HL-60/S4 treated with retinoic acid at 250 ng/mL for 4 days and 3 days (cell line): ENCODE data around the gene GPR3.

Experiments
- in situ Hi-C: fragments of 300-500 bp; cut with MboI; formaldehyde crosslinking; loops from 2 replicates; pipeline ENCODE4 v1.7.0; 2022; ENCODE audit warnings: low sequenced_read_pairs

Gene GPR3

DNA sequence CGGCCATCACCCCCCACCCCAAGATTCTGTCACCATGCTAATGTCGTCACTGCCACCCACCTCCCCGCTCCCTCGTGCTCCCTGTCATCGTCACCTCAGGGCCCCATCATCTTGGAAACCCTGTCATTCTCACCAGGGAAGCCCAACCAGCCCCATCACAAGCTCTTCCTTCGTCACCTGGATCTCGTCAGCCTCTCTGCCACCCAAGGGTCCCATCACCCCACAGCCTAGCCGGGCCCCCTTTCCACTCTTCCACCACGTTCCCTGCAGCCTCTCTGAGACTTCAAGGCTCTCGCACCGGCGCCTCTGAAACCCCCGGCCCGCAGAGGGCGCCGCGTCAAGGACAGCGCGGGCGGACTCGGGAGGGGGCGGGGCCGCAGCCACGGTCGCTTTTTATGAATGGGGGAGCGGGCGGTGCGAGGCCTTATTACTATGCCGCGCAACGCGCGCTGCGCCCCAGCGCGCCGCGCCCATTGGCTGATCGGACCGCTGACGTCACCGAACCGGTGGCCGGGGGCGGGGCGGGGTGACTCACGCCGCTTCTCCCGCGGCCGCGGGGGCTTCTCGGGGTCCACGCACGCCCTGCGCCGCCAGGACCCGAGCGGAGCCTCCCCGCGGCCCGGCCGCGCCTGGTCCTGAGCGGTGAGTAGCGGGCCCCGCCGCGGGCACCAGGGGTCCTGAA, at the start of gene GPR3:
TSS of gene GPR3 (plus strand) at position 527 of the 682 bp plus-strand sequence. CDS start 1,177 bp downstream, outside the sequence.
- in situ Hi-C loops: loop anchor here (10.0 kb wide), 3 partner anchors 87 to 273 kb away; partner anchors contain the start of gene AHDC1

- in situ Hi-C loops: no loop called here
Observed at GRCh38 chr1:27342778-27343638, 49.4 kb upstream of the GPR3 start.

GRCh38 chr1:27343639-27344025, 48.8 kb upstream of the GPR3 start:
- in situ Hi-C loops: no loop called here

DNA sequence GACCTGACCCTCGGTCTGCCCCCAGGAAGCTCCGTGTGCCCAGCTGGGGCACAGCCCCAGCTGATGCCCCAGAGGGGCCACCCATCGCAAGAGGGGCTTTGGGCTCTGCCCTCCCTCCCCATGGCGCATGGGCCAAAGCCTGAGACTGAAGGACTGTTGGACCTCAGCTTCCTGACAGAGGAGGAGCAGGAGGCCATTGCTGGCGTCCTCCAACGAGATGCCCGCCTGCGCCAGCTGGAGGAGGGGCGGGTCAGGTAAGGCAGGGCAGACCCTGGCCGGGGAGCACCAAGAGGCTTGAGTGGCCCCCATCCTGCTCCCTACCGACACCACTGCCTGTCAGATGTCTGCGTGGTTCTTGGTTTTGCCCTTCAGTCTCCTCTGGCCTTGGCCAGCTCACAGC, 47.1 kb upstream of the GPR3 start:
- in situ Hi-C loops: no loop called here

DNA sequence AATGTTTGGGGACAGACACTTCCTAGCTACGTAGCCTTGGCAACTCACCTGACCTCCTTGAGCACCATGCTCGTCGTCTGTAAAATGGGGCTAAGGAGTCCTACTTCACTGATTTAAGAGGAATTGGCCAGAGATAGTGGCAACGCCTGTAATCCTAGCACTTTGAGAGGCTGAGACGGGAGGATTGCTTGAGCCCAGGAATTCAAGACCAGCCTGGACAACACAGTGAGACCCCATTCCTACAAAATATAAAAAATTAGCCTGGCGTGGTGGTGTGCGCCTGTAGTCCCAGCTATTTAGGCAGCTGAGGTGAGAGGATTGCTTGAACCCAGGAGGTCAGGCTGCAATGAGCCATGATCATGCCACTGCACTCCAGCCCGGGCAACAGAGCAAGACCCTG, 46.1 kb upstream of the GPR3 start:
- in situ Hi-C loops: no loop called here

DNA sequence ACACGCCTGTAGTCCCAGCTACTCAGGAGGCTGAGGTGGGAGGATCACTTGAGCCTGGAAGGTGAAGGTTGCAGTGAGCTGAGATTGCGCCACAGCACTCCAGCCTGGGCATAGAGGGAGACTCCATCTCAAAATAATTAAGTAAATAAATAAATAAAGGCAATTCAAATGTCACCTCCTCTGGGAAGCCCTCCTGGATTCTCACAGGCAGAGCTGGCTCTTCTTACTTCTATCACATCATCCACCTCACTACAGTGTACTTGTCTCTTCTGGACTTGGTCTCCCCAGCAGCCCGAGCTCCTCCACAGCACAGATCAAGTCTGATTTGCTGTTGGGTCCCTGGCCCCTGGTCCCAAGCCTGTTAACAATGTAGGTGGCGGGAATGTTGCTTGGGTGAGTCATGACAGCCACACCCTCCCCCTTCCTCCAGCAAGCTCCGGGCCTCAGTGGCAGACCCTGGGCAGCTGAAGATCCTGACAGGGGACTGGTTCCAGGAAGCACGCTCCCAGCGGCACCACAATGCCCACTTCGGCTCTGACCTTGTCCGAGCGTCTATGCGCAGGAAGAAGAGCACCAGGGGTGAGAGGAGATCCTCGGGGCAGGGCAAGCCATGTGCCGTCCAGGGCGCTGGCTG, 45.3 kb upstream of the GPR3 start:
- in situ Hi-C loops: no loop called here

- in situ Hi-C loops: no loop called here
Observed at GRCh38 chr1:27348861-27349783, 43.3 kb upstream of the GPR3 start.

GRCh38 chr1:27349784-27350662, 42.4 kb upstream of the GPR3 start:
- in situ Hi-C loops: no loop called here

- in situ Hi-C loops: no loop called here
Observed at GRCh38 chr1:27350663-27351540, 41.5 kb upstream of the GPR3 start.

- in situ Hi-C loops: no loop called here
Observed at GRCh38 chr1:27351541-27352107, 40.8 kb upstream of the GPR3 start.

DNA sequence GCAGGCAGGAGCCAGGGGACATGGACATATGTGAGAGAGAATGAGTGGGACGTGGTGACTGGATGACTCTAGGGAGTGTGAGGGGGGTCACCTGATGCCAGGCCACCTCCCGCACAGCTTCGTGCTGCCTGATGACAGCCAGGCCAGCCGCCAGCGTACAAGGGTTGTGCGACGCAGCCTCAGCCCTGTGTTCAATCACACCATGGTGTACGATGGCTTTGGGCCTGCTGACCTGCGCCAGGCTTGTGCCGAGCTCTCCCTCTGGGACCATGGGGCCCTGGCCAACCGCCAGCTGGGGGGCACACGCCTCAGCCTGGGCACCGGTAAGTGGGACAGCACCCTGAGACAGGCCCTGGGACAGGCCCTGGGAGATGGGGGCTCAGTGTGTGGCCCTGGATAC, 39.3 kb upstream of the GPR3 start:
- in situ Hi-C loops: no loop called here

DNA sequence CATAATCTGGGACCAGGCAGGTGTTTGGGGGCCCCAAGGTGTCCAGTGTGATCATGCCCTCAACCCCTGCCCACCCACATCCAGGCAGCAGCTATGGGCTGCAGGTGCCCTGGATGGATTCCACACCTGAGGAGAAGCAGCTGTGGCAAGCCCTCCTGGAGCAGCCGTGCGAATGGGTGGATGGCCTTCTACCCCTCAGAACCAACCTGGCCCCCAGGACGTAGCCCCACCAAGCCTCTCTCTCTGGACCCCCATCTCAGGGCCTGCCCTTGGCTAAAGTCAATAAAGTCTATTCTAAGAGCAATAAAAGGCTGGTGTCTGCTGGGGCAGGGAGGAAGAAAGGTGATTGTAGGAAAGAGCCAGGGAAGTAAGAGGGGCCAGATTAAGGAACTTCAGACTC, 38.8 kb upstream of the GPR3 start:
- in situ Hi-C loops: no loop called here

- in situ Hi-C loops: no loop called here
Observed at GRCh38 chr1:27355683-27356082, 36.7 kb upstream of the GPR3 start.

- in situ Hi-C loops: no loop called here
Observed at GRCh38 chr1:27356277-27356618, 36.2 kb upstream of the GPR3 start.

- in situ Hi-C loops: no loop called here
Observed at GRCh38 chr1:27356619-27357280, 35.7 kb upstream of the GPR3 start.

DNA sequence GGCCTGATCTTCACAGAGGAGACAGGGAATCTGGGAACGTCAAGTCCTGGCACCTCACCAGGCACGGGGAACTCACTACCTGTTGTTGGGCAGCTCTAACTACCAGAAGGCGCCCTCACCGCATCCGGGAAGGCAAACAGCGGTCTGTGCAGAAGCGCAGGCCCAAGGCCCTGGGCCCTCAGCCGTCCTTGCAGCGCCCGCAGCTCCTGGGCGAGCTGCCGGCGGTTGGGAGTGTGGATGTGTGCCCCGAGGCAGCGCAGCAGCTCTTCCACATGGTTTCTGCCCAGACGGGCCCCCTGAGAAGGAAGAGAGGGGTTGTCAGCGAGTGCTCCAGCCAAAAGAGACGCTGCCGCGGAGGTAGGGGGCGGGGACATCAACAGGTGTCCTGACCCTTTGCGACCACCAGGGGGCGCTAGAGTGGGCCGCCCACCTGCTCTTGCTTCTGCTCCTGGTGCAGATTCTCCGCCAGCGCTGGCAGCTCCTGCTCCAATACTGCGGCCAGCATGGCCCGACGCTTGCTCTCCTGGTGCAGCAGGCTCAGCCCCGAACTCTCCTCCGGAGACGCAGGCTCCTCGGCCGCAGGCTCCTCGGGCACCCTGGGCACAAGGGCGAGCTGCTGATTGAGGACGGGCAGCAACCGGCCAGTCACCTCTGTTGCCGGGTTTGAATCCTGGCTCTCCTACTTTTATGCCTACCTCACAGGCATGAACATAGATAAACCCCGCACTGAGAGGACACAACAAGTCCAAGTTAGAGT, 35.0 kb upstream of the GPR3 start:
- in situ Hi-C loops: no loop called here
